Ramos (cell line): ENCODE data around the gene TBCB.

Experiments
- in situ Hi-C: fragments of 300-500 bp; cut with MboI; formaldehyde crosslinking; loops from one replicate; pipeline ENCODE4 v1.14.3; 2022; ENCODE audit warnings: low sequenced_read_pairs; ENCODE audit not compliant: unreplicated experiment

TBCB gene

DNA sequence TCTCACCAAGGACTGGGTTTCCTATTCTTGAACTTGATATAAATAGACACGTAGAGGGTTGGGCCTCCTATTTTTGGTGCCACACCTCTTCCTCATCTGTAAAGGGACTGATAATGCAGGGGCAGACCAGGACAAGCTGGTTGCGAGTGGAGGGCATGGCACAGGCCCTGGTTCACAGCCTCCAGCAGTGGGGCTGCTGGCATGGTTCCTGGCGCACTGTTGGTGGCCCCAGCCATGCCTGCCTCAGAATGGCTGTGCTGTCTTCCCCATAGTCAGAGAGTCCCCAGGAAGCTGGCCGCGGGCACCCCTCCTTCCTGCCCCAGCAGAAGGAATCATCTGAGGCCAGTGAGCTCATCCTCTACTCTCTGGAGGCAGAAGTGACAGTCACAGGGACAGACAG, 14.8 kb upstream of the TBCB start:
- in situ Hi-C loops: no loop called here

DNA sequence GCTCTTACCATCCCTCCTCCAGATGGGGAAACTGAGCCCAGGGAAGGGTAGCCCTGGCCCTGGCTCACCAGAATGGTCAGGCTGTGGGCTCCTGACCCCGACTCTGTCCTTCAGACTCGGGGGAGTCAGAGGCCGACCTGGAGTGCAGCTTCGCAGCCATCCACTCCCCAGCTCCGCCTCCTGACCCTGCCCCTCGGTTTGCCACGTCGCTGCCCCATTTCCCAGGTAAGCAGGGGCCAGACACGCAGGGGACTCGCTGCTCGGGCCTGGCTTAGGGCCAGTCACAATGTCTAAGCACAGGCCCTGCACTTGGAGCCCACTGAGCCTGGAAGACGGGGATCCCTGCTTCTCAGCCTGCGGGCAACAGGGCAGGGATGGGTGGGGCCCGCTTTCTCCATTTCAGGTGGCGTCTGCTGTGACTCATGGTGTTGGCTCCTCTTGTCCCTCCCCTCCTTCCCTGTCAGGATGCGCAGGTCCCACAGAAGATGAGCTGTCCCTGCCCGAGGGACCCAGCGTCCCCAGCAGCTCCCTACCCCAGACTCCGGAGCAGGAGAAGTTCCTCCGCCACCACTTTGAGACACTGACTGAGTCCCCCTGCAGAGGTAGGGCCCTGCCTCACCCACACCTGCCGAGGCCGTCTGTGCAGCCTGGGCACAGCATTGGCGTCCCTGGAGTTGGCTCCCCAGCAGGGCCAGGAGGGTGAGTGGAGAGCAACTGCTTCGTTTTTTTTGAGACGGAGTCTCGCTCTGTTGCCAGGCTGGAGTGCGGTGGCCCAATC, 13.5 kb upstream of the TBCB start:
- in situ Hi-C loops: no loop called here

DNA sequence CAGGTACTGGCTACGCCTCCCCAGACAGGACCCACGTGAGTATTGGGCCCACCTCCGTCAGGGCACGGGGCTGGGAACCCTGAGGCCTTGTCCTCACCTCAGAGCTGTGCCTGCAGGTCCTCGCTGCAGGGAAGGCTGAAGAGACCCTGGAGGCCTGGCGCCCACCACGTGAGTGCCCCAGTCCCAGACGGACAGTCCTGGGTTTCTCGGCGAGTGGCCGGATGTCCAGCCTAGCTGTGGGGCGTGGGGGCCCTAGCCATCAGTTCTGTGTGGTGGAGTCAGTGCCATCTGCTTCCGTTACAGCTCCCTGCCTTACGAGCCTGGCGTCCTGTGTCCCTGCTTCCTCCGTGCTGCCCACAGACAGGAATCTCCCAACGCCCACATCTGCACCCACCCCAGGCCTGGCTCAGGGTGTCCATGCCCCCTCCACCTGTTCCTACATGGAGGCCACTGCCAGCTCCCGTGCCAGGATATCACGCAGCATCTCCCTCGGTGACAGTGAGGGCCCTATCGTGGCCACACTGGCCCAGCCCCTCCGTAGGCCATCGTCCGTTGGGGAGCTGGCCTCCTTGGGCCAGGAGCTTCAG, 12.1 kb upstream of the TBCB start:
- in situ Hi-C loops: no loop called here

DNA sequence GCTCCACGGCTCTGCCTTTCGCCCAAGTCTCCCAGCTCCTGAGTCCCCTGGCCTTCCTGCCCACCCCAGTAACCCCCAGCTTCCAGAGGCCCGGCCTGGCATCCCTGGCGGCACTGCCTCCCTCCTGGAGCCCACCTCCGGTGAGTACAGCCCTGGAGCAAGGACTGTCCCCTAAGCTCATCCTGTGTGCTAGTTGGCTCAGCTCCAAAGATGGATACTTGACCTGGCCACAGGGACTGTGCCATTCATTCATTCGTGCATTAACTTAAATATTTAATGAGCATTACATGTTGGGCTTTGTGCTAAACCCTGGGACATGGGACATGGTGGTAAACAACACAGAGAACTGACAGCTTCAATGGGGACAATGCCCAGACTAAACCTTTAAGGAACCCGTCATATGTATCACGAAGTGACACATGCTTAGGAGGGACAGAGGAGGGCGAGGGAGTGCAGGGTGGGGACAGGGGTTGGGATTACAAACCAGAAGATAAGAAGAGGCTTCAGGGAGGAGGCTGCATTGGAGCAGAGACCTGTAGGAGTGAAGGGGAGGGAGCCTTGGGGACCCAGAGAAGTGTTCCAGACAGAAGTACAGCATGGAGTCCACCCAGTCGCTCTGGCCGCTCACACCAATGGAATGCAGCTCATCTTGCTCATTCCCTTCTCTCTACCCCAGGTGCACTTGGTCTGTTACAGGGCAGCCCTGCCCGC, 11.3 kb upstream of the TBCB start:
- in situ Hi-C loops: no loop called here

DNA sequence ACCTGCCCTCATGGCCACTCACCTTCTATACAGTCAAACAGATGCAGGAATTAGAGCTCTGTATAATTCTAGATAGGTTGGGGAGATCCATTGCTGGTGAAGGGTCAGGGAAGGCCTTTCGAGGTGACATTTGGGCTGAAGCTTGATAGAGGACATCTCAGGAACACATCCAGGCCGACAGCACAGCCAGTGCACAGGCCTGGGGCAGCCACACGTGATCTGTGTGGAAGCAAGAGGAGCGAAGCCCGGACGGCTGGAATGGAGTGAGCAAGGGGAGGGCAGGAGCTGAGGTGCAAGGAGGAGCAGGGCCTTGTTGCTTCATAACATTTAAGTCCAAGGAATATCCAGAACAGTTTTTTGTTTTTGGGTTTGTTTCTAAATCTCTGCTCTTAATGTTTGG, 8.8 kb upstream of the TBCB start:
- in situ Hi-C loops: no loop called here

DNA sequence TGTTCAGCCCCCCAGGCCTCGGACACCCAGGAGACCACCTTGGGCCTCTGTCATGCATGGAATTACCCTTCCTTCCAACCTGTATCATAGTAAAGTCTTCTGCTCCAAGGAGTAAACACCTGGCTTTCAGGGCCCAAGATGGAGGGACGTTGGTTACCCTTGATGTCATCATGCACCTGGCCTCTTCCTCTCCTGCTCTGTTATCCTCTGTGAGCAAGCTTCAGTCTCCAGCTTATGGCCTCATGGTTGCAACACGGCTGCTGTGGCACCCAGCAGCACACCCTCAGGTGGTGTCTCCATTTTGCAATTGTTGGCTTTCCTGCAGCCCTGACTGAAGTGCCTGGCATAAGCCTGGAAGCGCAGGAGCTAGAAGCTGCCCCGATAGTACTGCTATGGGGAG, 8.3 kb upstream of the TBCB start:
- in situ Hi-C loops: no loop called here

DNA sequence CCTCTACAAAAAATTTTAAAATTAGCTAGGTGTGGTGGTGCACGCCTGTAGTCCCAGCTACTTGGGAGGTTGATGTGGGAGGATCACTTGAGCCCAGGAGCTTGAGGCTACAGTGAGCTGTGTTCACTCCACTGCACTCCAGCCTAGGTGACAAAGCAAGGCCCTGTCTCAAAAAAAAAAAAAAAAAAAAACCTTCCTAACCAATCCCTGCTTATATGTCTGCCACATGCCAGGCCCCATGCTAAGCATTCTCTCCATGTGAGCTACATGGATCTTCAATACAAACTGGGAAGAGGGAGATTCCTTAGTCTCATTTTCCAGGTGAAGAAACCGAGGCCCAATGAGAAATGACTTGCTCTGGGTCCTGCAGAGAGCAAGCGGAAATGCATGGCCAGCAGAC, 6.6 kb upstream of the TBCB start:
- in situ Hi-C loops: no loop called here

DNA sequence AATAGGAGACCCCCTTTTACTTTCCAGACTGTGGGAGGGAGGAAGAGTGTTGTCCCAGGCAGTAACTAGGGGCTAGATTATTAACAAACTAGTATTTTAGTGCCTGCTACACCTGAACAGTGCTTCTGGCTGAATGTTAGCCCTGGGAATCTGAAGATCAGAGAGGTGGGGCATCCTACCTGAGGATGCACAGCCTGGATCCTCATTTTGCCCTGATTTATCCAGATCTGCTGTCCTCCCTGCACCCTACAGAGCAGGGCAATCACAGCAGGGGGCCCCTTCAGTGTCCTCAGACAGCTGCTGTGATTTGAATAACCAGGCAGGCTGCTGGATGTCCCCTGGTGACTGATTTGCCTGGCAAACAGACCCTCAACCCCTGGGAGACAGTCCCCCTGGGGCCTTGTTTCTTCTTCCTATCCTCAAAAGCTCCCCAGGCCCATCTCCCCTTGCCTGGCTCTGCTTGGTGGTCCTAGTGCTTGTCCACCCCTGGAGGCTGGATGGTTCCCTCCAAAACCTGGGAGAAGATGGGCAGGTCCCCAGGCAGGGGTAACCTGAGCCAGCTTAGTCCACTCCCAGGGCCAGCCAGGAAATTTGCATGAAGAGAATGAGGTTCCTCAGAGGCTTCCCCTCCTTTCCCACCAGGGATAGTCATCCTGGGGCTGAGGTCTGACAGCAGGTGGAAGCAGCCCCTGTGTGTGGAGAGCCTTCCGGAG, 4.6 kb upstream of the TBCB start, which contains the start of gene OVOL3:
Gene OVOL3, plus strand, starts transcription at position 657 of the 713 bp plus-strand sequence. CDS start 60 bp downstream, outside the sequence.
- in situ Hi-C loops: no loop called here

DNA sequence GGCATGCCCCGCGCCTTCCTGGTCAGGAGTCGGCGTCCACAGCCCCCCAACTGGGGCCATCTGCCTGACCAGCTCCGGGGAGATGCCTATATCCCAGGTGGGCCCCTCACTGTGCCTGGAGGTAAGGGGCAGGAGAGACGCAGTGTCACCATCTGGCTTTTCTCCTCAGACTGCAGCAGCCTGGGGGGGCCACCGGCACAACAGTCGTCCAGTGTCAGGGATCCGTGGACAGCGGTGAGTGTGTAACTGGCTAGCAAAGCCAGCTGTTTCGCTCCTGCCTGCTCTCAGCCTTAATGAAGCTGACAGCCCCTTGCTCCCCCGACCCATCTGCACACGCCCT, 4.1 kb upstream of the TBCB start:
- in situ Hi-C loops: no loop called here

DNA sequence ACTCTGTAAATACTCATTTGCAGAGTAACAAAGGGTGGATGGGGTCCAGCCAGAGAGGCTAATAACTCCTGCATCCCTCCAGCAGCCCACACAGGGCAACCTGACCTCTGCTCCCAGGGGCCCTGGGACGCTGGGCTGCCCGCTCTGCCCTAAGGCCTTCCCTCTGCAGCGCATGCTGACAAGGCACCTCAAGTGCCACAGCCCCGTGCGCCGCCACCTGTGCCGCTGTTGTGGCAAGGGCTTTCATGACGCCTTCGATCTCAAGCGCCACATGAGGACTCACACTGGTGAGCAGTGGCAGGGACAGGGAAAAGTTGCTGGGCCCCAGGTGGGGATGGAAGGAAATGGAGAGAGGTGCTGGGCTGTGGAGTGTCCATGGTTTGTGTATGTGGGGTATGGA, 2.6 kb upstream of the TBCB start:
- in situ Hi-C loops: no loop called here

DNA sequence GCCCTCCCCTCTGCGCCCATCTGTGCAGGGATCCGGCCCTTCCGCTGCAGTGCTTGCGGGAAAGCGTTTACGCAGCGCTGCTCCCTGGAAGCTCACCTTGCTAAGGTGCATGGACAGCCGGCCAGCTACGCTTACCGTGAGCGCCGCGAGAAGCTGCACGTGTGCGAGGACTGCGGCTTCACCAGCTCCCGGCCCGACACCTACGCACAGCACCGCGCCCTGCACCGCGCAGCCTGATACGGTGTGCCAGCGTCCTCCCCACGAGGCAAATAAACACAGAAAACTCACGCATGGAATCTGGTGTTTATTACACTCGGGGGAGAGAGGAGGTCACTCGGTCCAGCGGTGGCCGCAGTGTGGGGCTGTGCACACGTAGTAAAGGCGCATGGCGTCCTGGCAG, 1.8 kb upstream of the TBCB start:
- in situ Hi-C loops: no loop called here

DNA sequence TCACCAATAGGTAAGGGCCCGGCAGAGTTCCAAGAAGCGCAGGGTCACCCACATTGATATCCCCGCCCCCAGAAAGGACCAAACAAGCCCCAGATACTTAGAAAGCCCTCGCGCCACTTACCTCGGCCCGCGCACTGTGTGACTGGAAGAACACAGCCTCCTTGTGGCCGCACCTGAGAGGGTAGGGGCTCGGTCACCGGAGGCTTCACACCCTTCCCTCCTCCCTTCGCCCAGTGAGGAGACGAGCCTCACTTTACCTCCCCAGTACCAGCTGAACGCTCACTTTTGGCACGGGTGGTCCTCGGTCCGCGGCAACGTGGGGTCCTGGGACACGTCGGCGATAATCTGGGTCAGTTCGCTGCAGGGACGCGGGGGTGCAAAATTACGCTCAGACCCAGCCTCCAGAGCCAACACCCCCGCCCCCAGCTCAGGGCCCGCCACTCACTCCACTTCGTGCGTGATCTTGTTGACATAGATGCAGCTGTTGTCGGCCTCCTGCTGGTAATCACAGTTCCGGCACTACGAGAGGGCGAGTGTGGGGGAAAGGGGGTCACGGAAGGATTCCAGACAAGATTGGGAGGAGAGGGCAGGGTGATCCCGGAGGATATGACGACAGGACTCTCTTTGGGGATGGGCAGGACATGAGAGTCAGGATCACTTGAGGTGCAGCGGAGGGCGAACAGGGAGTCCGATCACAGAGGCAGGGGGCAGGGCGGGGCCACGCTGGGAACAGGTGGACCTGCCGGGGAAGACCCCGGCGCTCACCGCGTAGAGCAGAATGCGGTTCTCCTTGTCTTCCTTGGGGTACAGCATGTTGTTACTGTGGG, 1.2 kb upstream of the TBCB start:
- in situ Hi-C loops: no loop called here

DNA sequence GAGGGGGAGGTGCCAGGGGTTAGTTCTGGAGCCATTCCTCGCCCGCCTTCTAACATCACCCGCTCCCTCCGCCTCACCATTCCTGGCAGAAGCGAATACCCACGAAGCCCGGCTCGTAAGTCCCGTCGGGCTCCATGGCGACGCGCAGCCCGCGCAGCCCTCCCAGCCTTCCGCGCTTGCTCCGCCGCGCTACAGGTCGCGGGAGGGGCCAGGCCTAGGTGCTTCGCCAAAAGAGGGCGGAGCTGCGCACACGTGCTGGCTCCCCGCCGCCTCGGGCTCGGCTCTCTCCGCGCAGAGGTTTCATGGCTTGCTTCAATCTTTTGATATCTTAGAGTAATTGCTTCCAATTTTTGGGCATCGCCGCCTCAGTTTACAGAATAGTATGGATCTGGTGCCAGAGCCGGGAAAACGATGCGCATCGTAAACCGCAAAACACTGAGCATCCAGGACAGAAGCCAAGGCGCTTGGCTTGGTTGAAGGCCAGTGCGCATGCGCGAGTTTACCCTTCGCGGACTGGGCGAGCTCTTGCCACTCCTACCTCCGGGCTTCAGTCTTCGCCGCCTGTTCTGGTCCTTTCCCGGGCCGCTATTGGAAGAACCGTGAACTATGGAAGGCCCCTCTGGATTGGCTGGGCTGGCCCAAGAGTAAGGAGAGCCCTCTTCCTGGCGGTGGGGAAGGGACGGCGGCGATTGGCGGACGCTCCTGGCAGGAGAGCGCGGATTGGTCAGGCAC, 381 bp upstream of the TBCB start, which contains the start of gene POLR2I:
Gene POLR2I, minus strand, starts transcription at position 155 of the 732 bp plus-strand sequence. Its CDS starts 19 bp downstream, at position 136.
- in situ Hi-C loops: no loop called here

DNA sequence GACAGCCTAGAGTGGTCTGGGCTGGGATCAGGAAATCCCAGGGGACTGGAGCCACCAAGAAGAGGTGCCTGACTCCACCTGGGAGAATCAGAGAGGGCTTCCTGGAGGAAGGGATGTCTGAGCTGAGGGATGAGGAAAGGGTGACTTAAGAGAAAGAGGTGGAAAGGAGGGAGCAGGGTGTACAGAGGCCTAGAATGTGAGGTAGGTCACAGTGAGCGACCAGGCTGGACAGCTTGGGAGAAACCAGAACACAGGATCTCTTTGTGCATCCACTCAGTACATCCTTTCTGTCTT, 1.0 kb downstream of the TBCB start:
- in situ Hi-C loops: no loop called here

DNA sequence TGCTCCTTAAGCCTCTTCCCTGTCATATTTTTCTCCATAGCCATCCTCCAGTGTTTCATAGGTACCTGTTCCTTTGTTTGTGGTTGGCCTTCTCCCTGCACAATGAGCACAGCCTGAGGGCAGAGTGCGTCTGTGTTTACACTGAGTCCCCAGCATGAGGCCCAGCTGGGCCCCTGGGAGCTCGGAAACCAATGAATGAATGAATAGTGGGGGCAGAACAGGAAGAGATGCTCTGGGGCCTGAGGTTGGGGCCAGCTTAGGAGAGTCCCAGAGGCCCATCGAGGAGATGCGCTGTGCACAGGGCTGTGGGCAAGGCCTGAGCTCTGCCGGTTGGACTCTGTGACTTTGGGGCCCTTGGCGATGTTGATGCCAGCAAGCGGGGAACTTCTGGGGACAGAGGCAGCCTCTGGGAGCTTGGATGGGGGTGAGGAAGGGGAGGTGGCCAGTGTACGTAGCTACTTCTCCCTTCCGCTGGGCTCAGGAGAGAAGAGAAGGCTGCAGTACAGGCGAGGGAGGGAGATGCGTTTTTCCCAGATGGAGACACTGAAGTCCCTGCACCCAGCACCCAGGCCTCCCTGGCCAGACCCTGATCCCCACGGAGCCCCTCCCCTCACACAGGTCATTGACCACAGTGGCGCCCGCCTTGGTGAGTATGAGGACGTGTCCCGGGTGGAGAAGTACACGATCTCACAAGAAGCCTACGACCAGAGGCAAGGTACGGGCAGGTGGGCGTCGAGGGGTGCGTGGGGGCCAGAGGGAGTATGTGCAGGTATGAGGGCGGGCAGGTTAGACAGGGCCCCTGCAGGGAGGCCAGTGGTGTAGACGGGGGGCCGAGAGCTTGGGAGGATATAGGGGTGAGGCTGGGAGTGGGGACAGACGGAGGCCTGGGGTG, 5.1 kb downstream of the TBCB start:
- in situ Hi-C loops: no loop called here

DNA sequence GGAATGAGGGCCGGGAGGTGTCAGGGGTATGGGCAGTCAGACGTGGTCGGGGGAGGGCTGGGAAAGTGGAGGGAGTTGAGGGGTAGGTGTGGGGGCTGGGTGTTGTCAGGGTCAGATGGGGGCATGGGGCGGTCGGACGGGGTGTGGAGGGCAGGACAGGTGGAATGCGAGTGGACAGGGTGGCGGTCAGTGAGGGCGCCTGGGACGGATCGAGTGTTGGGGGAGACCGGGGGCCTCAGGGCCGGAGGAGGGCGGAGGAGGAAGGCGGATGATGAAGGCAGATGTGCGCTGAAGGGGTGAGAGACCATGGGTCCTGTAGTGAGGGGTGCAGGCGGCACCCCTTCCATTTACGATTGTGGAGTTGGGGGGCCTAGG, 5.7 kb downstream of the TBCB start:
- in situ Hi-C loops: no loop called here

DNA sequence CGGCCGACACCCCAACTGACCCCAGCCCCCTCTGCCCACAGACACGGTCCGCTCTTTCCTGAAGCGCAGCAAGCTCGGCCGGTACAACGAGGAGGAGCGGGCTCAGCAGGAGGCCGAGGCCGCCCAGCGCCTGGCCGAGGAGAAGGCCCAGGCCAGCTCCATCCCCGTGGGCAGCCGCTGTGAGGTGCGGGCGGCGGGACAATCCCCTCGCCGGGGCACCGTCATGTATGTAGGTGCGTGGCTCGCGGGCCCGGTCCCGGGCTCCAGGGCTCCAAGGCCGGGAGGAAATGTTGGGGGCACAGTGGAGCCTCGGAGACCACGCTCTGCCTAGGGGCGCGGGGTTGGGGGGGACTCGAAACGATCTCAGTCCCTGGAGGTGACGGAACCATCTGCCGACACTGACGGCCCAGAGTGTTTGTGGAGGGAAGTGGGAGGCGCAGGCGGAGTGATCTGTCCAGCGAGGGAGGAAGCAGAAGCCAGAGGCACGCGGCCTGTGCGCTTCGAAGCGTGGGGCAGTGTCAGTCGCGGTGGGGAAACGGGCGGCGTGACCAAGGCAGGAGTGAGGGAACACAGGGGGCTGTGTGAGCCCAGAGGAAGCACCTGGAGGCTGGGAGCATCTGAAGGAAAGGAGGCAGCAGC, 6.3 kb downstream of the TBCB start:
- in situ Hi-C loops: no loop called here

DNA sequence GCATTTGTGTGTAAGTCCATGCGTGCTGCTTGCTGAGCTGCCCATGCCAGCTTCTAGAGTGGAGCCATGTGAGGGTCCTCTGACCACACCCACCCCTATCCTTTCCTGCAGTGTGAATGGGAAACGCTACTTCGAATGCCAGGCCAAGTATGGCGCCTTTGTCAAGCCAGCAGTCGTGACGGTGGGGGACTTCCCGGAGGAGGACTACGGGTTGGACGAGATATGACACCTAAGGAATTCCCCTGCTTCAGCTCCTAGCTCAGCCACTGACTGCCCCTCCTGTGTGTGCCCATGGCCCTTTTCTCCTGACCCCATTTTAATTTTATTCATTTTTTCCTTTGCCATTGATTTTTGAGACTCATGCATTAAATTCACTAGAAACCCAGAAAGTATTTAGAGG, 10.3 kb downstream of the TBCB start:
- in situ Hi-C loops: no loop called here
